Right renal pelvis (tissue), 4 donors: ENCODE measurements around the gene TINCR. TPM values are rescaled to one million over a fixed set of nuclear protein-coding genes. Genes with fewer than 3 reads are reported as not detected.
"Not testable (repeated sequence)": the region's sequence is repeated elsewhere in the genome, so short reads cannot be mapped to it uniquely, and the experiment has no call there.

ENCODE experiments used
- DNase-seq, 4 donors: peaks; one replicate each; pipeline ENCODE4 v3.0.0-alpha.2; 2013; ENCODE audit warnings: low read depth in 4 of 4, low spot score in 3 of 4, missing footprints in 1 of 4
- polyA plus RNA-seq, 4 donors: library from polyadenylated mRNA; unstranded; fragments of 120-200 nt; gene quantifications; one replicate each; pipeline ENCODE4 v1.2.1, GENCODE V29; 2013; ENCODE audit not compliant: insufficient read length in 4 of 4

TINCR gene
- 1 to 10 TPM in 1 of 4 donors, under 1 TPM in 3; 0.18 to 1.1 (median 0.55) TPM for polyA plus RNA-seq

DNA sequence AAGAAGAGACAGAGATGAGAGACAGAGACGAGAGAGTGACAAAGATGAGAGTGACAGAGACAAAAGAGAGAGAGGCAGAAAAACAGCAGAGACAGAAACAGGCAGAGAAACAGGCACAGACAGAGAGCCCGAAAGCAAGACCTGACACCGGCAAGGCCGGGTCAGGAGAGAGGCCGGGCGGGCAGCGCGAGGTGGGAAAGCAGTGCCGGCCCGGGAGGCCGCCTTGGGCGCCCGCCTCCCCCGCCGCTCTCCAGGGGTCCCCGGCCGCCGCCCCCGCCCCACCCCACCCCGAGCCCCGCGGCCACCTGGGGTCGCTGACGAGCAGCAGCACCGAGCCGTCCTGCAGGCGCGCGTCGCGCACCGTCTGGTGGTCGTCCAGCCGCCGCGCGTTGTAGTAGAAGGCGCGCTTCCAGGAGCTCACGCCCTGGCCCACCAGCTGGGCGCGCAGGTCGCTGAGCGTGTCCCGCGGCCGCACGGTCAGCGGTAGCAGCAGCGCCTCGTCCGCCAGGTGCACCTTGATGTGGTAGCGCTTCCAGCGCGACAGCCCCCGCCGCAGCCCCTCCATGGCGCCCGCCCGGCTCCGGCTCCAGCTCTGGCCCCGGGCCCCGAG is at the start of gene TINCR:
Gene TINCR, minus strand, starts transcription at position 594 of the 610 bp plus-strand sequence.
- no peak for DNase-seq

- DNase-seq = no peak
Measured at GRCh38 chr19:5617080-5617479, 49.3 kb upstream of the TINCR start.

DNA sequence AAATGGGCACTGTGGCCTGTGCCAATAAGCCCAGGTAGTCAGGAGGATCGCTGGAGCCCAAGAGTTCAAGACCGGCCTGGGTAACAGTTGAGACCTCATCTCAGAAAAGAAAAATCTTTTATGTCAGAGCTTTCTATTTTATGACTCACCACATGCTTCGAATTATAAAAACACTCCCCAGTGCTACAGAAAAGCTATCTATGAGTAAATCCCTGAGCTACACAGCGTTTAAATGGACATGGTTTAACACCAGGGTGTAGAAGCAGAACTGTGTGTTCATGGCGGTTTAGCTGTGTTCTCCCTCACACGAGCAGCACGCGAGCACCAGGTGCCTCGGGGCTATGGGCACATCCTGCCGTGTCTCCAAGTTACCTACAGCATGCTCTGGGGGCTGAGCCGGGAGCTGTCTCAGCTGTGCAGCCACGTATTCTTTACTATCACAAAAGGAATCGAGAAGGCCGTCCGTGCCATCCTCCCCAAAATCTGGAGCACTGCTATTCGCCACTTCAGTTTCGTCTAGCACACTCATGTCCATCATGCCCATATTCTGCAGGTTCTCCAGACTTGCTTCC is 48.1 kb upstream of the TINCR start:
- DNase-seq = no peak

GRCh38 chr19:5612891-5613865 is 45.4 kb upstream of the TINCR start:
- no peak for DNase-seq

DNA sequence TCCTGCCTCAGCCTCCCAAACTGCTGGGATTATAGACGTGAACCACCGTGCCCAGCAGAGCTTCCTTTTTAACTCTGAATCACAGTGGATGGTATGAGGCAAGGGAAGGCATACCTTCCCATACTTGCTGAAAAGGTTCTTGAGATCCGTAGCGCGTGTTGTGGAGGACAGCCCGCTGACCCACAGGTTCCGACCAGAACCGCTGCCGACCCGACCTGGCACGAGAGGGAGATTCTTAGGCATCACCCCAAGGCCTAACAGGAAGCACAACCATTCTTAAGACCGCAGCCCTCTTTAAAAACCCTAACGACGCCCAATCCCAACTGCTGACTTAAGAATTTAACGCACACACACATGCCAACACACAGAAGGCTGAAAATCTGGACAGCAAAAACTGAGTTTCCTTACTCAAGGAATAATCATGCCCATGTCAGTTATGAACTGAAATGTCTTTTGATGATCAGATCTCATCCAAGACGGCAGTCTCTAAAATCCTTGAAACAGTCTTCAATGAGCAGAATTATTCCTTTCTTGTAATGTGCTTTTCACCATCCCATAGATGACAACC is 42.2 kb upstream of the TINCR start:
- no peak for DNase-seq

- DNase-seq = not testable (repeated sequence)
Measured at GRCh38 chr19:5608766-5609165, 41.0 kb upstream of the TINCR start.

- no peak for DNase-seq
Measured at GRCh38 chr19:5608291-5608690, 40.5 kb upstream of the TINCR start.

DNA sequence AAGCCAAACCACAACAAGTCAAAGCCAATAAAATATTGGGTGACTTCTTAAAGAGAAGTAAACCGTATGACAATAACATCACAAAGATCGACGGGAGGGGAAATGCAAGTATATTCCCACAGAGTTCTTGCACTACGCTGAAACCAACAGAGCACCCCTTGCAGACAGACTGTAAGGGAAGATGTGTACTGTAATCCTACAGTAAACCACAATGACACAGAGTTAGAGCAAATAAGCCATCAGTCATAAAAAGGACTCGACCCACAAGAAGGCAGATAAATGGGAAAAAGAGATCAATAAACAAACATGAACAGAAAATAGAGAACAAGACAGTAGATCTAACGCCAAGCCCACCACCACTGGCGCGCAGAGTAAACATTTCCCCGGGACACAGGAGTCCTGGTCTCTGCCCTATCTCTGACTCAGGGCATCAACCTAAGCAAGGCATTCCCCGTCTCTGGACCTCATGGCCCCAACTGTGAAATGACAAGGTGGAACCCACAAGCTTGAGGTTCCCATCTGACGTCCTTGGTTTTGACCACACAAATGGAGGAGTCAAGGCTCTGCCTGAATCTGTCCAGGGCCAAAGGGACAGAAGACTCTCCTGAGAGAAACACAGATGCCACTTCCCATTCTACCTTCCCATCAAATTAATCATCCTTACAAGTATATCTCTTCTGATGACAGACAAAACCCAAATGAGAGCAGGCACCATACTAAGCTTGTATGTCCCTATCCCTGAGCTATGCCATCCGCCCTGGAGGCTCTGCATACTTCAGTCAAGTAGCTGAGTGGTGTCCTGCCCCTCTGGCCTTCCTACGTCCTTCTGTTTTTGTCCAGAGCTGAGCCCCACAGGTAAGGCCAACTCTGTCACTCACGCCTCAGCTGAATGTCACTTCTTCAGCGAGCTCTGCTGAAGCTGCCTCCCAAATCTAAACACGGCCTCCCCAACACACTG is 39.8 kb upstream of the TINCR start:
- DNase-seq = no peak

GRCh38 chr19:5605362-5605761 is 37.6 kb upstream of the TINCR start:
- DNase-seq = no peak

DNA sequence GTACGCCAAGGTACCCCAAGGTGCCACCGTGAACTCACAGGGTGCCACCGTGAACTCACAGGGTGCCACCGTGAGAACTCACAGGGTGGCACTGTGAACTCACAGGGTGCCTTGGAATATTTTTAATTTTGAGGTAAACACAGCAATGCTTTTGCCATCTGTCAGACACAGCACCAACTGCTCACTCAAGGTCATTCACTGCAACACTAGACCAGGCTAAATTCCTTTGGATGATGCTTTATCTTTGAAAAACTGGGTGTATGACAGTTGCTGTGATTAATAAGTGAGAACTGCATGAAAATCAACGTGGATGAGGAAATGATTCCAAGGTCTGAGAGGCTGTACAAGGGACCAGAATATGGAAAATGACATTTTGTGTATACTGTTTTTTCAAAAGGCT is 35.9 kb upstream of the TINCR start:
- no peak for DNase-seq

GRCh38 chr19:5600797-5601196 is 33.0 kb upstream of the TINCR start:
- no peak for DNase-seq

DNA sequence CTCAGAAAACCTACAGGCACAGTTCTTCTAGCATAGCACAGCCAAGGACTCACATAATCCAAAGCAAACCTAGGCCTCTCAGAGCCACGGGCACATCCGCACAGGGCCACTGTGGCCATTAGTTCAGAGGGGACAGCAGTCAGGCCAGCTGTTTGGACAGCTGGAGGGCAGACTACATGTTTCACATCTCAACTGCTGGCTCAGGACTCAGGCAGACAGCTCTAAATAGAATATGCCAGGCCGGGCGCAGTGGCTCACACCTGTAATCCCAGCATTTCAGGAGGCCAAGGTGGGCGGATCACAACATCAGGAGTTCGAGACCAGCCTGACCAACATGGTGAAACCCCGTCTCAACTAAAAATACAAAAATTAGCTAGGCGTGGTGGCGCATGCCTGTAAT is 28.0 kb upstream of the TINCR start:
- DNase-seq = no peak

- DNase-seq = no peak
Measured at GRCh38 chr19:5595129-5595528, 27.4 kb upstream of the TINCR start.

GRCh38 chr19:5594521-5594950 is 26.8 kb upstream of the TINCR start:
- no peak for DNase-seq

- DNase-seq = no peak
Measured at GRCh38 chr19:5593343-5594255, 25.8 kb upstream of the TINCR start.

- DNase-seq = no peak
Measured at GRCh38 chr19:5592531-5593342, 25.0 kb upstream of the TINCR start.

- no peak for DNase-seq
Measured at GRCh38 chr19:5591476-5591875, 23.7 kb upstream of the TINCR start.

DNA sequence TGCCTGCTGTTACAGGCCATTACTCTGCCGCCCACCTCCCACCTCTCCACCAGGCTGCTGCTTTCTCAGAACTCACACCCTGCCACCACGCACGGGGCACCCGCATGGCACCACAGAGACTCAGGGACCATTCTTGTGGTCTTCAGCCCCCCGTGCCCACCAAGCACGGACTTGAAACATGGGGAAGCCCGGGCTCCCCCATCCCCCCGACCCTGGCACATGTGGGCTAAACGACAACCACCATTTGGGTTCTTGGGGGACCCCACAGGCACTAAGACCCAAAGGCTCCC is 23.1 kb upstream of the TINCR start:
- no peak for DNase-seq
